Upper lobe of left lung (tissue), 6 donors: ENCODE results near the gene ELOF1. TPM values are rescaled to one million over a fixed set of nuclear protein-coding genes. Genes with fewer than 3 reads are reported as not detected.
"Not testable (repeated sequence)": the region's sequence is repeated elsewhere in the genome, so short reads cannot be mapped to it uniquely, and the experiment has no call there.

ENCODE experiments used
- ATAC-seq, 2 donors: fragments of 200-7000 bp; cut with Tn5 transposase; one replicate each; pipeline ENCODE4 v1.9.1; 2022; ENCODE audit warnings: mild to moderate bottlenecking in 2 of 2, moderate library complexity in 2 of 2; ENCODE audit not compliant: low FRiP score in 2 of 2
- DNase-seq, 2 donors: peaks; one replicate each; pipeline ENCODE4 v3.0.0-alpha.2; 2019 to 2020
- H3K27ac ChIP-seq, 4 donors: fragments of 200-600 bp; sonication (generic); one replicate each; pipeline ENCODE4 v1.5.1; 2016 to 2019
- H3K27me3 ChIP-seq, 4 donors: fragments of 200-600 bp; sonication (generic); one replicate each; pipeline ENCODE4 v1.5.1; 2017 to 2019
- H3K36me3 ChIP-seq, 4 donors: fragments of 200-600 bp; sonication (generic); one replicate each; pipeline ENCODE4 v1.5.1; 2016 to 2019
- H3K4me1 ChIP-seq, 4 donors: fragments of 200-600 bp; sonication (generic); one replicate each; pipeline ENCODE4 v1.5.1; 2018 to 2019
- H3K4me3 ChIP-seq, 4 donors: fragments of 200-600 bp; sonication (generic); one replicate each; pipeline ENCODE4 v1.5.1; 2017 to 2019; ENCODE audit warnings: mild to moderate bottlenecking in 2 of 4, moderate library complexity in 1 of 4
- H3K9me3 ChIP-seq, 4 donors: fragments of 200-600 bp; sonication (generic); one replicate each; pipeline ENCODE4 v1.5.1; 2018 to 2019
- EP300 ChIP-seq, 4 donors: sonication (generic); formaldehyde crosslinking; IDR thresholded peaks; one replicate each; pipeline ENCODE4 v1.5.1; 2017; ENCODE audit warnings: antibody characterized with exemption in 4 of 4, control low read depth in 2 of 4
- POLR2A ChIP-seq, 4 donors: fragments of 450-650 bp; IDR thresholded peaks; one replicate each; pipeline ENCODE4 v1.5.1; 2016 to 2017; ENCODE audit warnings: antibody characterized with exemption in 4 of 4, mild to moderate bottlenecking in 2 of 4
- POLR2AphosphoS5 ChIP-seq, 2 donors: sonication (generic); formaldehyde crosslinking; IDR thresholded peaks; one replicate each; pipeline ENCODE4 v1.5.1; 2017; ENCODE audit warnings: antibody characterized with exemption in 2 of 2
- WGBS, 2 donors: methylation state at CpG; one replicate each; pipeline ENCODE4 v1.1.5; 2017 to 2018; 5-methylcytosine and 5-hydroxymethylcytosine counted together
- total RNA-seq, 6 donors: library from RNA; depleted of rRNA in 4 of 6; stranded (reverse); fragments of >200 nt in 4 of 6; gene quantifications; one replicate each; pipeline versions ENCODE4 v1.1.0 to v1.2.1, GENCODE V29; 2016 to 2021
- TF ChIP-seq, protein P1 (sequence below), 6 experiments: fragments of 450-650 bp in 4 of 6; fragments of 200-600 bp in 2 of 6; sonication (generic) in 2 of 6; IDR thresholded peaks; one replicate each; pipeline ENCODE4 v1.5.1; 2016 to 2019; ENCODE audit warnings: antibody characterized with exemption in 6 of 6
- donor health status: DM: no; HTN: no; CAD: no; lungs with moderate emphysema.
- donor health status: DM: no; HTN: yes; CAD: no; lungs with severe emphysema.

Gene ELOF1
- total RNA-seq, 6 donors from 2014 or later: 21.0 to 58.3 (median 42.9) TPM

GRCh38 chr19:11574689-11575088, 15.7 kb upstream of the ELOF1 start:
- peaks cover 13 to 23% (median 20%) of the 10 kb centered on the region in 4 donors for H3K4me1 ChIP-seq
- H3K27me3 ChIP-seq: peaks cover 0 to 4% (median 0%) of the 10 kb centered on the region in 4 donors
- peaks cover 0 to 4% (median under 1%) of the 10 kb centered on the region in 4 donors for H3K36me3 ChIP-seq
- 76 to 79% methylated on average over 2 to 9 of the region's 9 CpGs for WGBS, 2 donors
- no peaks in the 10 kb centered on the region for H3K9me3 ChIP-seq
- ATAC-seq (no peak), DNase-seq (no peak)
- no peak overlapping the region for H3K27ac ChIP-seq
- TF ChIP-seq EP300 (IDR thresholded peaks at IDR 0.05) (no peak), POLR2A (IDR thresholded peaks at IDR 0.05) (no peak), POLR2AphosphoS5 (IDR thresholded peaks at IDR 0.05) (no peak)
- TF ChIP-seq, protein P1, sequence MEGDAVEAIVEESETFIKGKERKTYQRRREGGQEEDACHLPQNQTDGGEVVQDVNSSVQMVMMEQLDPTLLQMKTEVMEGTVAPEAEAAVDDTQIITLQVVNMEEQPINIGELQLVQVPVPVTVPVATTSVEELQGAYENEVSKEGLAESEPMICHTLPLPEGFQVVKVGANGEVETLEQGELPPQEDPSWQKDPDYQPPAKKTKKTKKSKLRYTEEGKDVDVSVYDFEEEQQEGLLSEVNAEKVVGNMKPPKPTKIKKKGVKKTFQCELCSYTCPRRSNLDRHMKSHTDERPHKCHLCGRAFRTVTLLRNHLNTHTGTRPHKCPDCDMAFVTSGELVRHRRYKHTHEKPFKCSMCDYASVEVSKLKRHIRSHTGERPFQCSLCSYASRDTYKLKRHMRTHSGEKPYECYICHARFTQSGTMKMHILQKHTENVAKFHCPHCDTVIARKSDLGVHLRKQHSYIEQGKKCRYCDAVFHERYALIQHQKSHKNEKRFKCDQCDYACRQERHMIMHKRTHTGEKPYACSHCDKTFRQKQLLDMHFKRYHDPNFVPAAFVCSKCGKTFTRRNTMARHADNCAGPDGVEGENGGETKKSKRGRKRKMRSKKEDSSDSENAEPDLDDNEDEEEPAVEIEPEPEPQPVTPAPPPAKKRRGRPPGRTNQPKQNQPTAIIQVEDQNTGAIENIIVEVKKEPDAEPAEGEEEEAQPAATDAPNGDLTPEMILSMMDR (IDR thresholded peaks at IDR 0.05): no peak
- H3K4me3 ChIP-seq: no peak overlapping the region

DNA sequence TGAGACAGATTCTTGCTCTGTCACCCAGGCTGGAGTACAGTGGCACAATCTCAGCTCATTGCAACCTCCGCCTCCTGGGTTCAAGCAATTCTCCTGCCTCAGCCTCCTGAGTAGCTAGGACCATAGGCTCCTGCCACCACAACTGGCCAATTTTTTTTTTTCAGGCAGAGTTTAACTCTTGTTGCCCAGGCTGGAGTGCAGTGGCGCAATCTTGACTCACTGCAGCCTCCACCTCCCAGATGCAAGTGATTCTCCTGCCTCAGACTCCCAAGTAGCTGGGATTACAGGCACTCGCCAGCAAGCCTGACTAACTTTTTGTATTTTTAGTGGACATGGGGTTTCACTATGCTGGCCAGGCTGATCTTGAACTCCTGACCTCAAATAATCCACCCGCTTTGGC, 14.7 kb upstream of the ELOF1 start:
- peaks cover 11 to 13% (median 13%) of the 10 kb centered on the region in 4 donors for H3K4me1 ChIP-seq

DNA sequence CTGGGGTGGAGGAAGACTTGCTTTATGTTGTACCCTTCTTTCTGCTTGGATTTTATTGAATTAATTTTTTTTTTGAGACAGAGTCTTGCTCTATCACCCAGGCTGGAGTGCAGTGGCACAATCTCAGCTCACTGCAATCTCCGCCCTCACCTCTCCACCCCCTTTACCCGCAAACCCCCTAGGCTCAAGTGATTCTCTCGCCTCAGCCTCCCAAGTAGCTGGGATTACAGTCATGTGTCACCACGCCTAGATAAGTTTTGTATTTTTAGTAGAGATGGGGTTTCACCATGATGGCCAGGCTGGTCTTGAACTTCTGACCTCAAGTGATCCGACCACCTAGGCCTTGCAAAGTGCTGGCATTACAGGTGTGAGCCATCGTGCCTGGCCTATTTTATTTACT, 14.3 kb upstream of the ELOF1 start:
- not testable (repeated sequence) for H3K36me3 ChIP-seq, DNase-seq, H3K27ac ChIP-seq, H3K27me3 ChIP-seq, H3K4me3 ChIP-seq, H3K4me1 ChIP-seq, H3K9me3 ChIP-seq, ATAC-seq
- WGBS, 2 donors: 70 to 82% methylated on average over 6 of the region's 6 CpGs

More for the DNA sequence above, 14.7 kb upstream of the ELOF1 start:
- H3K27ac ChIP-seq, ATAC-seq, H3K36me3 ChIP-seq, H3K4me3 ChIP-seq, DNase-seq, H3K27me3 ChIP-seq, H3K9me3 ChIP-seq: not testable (repeated sequence)
- WGBS, 2 donors: 90 to 96% methylated on average over 4 of the region's 4 CpGs

- no peak overlapping the region for H3K4me3 ChIP-seq
- no peak overlapping the region for H3K27ac ChIP-seq
These were observed 11.0 kb upstream of the ELOF1 start for GRCh38 chr19:11570039-11570462.

DNA sequence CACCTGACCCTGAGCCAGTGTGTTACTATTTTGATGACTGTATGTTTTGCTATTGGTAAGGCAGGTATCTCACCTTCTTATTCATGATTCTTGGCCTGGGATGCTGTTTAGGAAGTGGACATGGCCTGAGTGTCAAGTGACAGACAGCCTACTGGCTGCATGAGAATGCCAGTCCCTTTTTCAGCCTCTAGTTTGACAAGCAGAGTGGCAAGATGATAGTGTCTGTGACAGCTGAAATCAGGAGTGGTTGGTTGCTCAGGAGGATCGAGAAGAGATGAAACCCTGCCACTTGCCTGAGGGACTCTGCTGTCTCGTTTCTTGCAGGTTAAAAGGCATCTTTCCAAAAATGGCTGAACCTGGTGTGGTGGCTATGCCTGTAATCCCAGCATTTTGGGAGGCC, 7.1 kb upstream of the ELOF1 start:
- TF ChIP-seq EP300 (IDR thresholded peaks at IDR 0.05): no peak
- TF ChIP-seq, protein P1 (IDR thresholded peaks at IDR 0.05): no peak
- TF ChIP-seq POLR2A (IDR thresholded peaks at IDR 0.05): no peak
- TF ChIP-seq POLR2AphosphoS5 (IDR thresholded peaks at IDR 0.05): no peak
- WGBS, 2 donors: 77 to 90% methylated on average over 2 of the region's 2 CpGs
- no peak overlapping the region for H3K4me3 ChIP-seq

More at GRCh38 chr19:11570039-11570462, 11.0 kb upstream of the ELOF1 start:
- no peak for TF ChIP-seq POLR2A (IDR thresholded peaks at IDR 0.05)
- TF ChIP-seq POLR2AphosphoS5 (IDR thresholded peaks at IDR 0.05): no peak
- no peak for TF ChIP-seq EP300 (IDR thresholded peaks at IDR 0.05)
- TF ChIP-seq, protein P1 (IDR thresholded peaks at IDR 0.05): no peak
- DNase-seq: no peak
- no peak for ATAC-seq
- Histone ChIP-seq H3K27me3 (no peaks in the 10 kb centered on the region), H3K36me3 (peaks cover 0 to 4% (median under 1%) of the 10 kb centered on the region in 4 donors), H3K4me1 (no peaks in the 10 kb centered on the region), H3K9me3 (no peaks in the 10 kb centered on the region)
- WGBS, 2 donors: 50 to 75% methylated on average over 4 to 5 of the region's 5 CpGs

DNA sequence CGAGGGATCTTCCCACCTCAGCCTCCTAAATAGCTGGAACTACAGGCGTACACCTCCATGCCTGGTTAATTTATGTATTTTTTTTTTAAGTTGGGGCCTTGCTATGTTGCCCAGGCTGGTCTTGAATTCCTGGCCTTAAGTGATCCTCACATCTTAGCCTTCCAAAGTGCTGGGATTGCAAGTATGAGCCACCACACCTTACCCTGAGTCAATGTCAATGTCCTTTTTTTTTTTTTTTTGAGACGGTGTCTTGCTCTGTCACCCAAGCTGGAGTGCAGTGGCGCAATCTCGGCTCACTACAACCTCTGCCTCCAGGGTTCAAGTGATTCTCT, 6.6 kb upstream of the ELOF1 start:
- not testable (repeated sequence) for H3K36me3 ChIP-seq, H3K4me1 ChIP-seq, H3K27ac ChIP-seq, H3K4me3 ChIP-seq, DNase-seq, ATAC-seq, H3K9me3 ChIP-seq, H3K27me3 ChIP-seq
- WGBS, 2 donors: 81 to 93% methylated on average over 5 of the region's 5 CpGs

More for the DNA sequence above, 7.1 kb upstream of the ELOF1 start:
- no peak for DNase-seq
- Histone ChIP-seq H3K27ac (no peak overlapping the region), H3K4me1 (no peaks in the 10 kb centered on the region), H3K9me3 (no peaks in the 10 kb centered on the region), H3K27me3 (no peaks in the 10 kb centered on the region), H3K36me3 (no peaks in the 10 kb centered on the region)
- ATAC-seq: no peak

DNA sequence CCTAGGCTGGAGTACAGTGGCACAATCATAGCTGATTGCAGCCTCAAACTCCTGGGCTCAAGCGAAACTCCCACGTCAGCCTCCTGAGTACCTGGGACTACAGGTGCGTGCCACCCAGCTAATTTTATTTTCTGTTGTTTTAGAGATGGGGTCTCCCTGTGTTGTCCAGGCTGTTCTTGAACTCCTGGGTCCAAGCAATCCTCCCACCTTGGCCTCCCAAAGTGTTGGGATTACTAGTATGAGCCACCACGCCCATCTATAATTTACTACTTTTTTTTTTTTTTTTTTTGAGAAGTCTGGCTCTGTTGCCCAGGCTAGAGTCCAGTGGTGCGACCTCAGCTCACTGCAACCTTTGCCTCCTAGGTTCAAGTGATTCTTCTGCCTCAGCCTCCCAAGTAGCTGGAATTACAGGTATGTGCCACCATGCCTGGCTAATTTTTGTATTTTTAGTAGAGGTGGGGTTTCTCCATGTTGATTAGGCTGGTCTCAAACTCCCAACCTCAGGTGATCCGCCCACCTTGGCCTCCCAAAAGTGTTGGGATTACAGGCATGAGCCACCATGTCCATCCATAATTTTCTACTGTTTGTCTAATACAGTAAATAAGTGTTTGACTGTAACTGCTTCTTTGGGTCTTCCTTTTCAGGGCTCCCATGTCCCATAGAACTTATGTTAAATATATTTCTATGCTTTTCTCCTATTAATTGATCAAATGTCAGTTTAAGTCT, 5.2 kb upstream of the ELOF1 start:
- DNase-seq, H3K27ac ChIP-seq, ATAC-seq, H3K4me3 ChIP-seq, H3K36me3 ChIP-seq, H3K9me3 ChIP-seq, H3K27me3 ChIP-seq: not testable (repeated sequence)
- WGBS, 2 donors: 85 to 97% methylated on average over 6 of the region's 6 CpGs
- H3K4me1 ChIP-seq: peaks cover 9 to 15% (median 12%) of the 10 kb centered on the region in 4 donors
